ENCODE results near the gene C1orf105.

The C1orf105 gene

GRCh38 chr1:172397633-172398032 lies 22.9 kb upstream of the C1orf105 start:
- no peak for DNase-seq

DNA sequence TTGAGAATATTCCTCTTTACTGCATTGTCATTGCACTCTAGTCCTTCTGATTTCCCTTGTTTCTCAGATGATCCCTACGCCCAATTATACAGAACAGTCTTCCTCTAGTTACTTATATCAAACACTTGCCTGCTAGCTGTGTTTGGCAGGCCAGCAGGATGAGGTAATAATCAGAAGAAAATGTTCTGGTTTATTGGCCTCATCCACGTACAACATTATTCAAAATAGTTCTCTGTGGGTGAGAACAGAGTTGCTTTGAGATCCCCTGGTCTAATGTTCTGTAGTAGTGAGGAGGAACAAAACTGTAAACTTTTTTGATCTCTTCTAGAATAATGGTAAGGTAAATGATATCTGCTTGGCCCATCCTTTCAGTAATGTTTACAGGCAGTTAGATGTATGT lies 22.3 kb upstream of the C1orf105 start:
- DNase-seq = no peak

GRCh38 chr1:172398970-172399755 lies 21.3 kb upstream of the C1orf105 start:
- DNase-seq = peak; percentile 6

DNA sequence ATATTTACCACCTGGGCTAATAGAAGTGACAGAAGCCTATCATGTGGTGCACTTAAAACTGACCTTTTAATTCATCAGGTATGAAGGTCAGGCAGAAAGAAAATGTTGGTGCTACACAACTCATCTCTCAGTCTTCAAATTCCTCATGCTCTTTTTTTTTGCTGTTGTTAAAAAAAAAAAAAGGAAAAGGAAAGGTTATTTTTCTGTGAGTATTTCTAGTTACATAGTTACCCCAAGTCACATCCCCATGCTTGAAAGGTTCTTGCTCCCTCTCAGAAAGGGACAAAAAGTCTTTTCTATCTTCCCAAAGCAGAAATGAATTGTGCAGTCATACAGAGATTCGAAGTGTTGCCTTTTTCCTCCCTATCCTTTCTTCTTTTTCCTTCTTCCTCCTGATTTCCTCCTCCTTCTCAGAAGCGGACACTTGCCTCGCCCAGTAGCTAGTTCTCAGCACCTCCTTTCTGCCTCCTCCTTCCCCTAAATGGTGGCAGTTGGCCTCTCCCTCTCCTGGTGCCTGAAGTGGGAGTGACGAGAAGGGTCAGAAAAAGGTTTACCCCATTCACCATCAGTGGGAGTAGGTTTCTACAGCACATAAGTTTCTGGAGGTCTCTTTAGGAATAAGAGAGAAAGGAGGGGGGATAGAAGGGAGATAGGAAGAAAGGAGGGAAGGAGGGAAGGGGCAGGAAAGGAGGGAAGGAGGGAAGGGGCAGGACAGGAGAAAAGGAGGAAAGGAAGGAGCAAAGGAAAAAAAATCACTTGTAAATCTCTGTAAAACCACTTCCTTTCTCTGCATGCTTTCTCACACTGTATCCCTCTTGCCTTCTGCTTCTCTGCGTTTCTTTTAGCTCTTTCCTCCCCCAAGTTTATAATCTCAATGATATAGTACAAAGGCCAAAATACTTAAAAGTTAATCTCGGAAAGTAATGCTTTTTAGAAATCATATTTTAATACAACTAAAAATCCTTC lies 20.4 kb upstream of the C1orf105 start:
- no peak for DNase-seq

- no peak for DNase-seq
These were observed 19.8 kb upstream of the C1orf105 start for GRCh38 chr1:172400722-172401105.

GRCh38 chr1:172401477-172401876 lies 19.0 kb upstream of the C1orf105 start:
- no peak for DNase-seq

DNA sequence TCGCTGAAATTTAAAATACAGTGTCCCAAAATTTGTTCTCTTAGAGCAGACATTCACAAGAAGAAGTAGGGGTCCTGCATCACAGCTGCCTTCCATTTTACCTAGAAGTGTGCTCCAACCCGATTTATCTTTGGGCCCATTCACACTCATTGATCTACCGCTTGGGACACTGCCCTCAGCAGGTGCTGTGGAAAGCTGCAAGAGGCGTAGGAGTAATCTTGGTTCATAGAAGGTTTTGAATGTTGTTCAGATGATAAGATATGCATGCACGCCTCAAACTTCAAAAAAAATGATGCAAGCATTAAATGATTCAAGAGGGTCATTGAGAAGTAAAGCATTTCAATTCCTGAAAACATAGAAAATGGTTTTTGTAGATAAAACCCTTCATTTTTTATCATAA lies 18.6 kb upstream of the C1orf105 start:
- DNase-seq = no peak

DNA sequence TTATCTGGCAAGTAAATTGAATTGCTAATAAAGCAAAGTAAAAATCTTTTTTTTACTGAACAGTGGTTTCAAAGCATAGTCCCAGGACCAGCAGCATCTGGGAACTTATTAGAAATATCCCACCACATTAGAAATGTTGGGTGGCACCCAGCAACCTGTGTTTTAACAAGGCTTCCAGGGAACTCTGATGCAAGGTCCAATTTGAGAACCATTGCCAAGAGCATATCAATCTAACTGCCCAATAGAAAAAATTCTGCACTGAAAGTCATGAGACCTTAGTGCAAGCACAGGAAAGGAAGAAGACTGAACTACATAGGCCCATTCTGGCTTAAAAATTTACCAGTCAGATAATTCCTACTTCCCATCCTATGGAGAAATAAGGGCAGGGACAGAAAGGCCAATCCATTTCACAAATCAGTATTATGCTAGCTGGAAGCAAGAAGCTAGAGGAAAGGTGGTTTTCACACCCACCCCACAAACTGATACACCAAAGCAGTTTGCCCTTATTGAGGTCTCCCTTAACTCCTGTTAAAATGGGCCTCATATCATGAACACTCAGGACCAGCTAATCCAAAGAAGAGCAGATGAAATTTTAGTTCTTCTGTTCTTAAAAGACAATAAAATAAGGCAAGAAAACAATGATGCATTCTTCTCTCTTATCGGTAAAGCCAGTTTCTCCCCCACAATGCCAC lies 17.5 kb upstream of the C1orf105 start:
- DNase-seq = no peak

DNA sequence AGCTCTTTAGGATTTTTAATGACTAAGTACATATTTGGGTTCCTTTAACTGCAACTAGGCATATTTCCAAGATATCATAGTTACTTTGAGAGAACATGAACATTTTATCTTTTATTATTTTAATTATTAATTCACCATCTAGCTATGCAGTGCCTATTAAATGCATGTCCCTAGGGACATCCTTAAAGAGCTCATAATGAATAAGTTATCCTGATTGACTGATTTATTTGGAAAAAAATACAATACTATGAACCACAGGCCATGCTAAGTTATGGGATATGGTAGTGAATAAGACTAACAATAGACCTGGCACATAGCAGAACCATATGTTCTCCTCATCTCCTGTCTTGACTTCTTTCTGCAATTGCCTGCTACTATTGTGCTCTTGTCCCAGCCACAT lies 16.4 kb upstream of the C1orf105 start:
- DNase-seq = no peak

GRCh38 chr1:172405912-172406311 lies 14.6 kb upstream of the C1orf105 start:
- no peak for DNase-seq

DNA sequence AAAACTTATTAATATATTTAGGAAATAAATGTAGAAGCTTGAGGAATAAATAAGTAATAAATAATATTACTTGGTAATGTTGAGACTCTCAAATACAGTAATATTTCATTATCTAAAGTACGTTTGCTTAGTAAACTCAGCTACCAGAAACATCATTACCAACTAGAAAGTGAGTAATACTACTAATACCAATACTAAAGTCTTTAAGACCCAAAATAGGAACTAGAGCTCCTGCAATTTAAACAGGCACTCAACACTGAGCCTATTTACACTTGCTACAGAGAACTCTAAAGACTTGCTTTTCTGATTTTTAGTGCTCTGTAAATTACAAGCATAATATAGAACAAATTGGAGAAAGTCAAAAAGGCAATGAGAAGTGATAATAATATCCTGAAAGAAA lies 13.5 kb upstream of the C1orf105 start:
- no peak for DNase-seq

DNA sequence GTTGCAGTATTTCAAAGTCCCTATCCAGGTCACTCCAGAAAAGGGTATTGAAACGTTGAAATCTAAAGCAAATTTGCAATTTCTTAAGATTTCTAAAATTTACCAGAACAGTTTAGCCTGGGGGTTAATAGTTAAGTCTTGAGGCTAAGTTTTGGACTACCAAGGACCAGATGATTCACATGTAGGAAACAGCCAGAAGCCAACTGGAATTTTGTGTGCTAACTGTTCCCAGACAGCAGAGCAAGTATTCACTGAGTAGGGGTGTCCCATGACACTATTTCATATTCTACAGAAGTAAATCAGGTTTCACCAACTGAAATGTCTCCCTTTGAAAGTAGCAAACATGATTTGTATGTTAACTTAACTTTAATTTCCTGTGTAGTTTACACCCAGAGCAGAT lies 11.5 kb upstream of the C1orf105 start:
- DNase-seq = no peak

DNA sequence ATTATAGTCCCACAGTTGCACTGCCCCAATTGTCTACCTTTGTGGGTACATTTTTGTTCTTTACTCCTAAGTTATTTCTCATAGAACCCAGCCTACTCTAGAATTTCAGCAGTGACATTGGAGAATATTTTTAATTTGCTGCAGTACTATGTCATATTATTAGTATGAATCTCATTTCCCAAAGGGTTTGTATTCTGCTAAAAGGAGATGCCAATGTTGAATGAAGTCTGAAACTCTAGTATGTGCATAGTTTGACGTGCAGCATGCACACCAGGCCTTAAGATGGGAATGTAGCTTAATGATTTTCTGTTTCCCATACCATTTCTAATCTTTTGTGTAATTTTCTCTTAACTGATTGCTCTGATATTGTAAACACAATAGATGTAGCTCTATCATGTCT lies 10.5 kb upstream of the C1orf105 start:
- DNase-seq = no peak

DNA sequence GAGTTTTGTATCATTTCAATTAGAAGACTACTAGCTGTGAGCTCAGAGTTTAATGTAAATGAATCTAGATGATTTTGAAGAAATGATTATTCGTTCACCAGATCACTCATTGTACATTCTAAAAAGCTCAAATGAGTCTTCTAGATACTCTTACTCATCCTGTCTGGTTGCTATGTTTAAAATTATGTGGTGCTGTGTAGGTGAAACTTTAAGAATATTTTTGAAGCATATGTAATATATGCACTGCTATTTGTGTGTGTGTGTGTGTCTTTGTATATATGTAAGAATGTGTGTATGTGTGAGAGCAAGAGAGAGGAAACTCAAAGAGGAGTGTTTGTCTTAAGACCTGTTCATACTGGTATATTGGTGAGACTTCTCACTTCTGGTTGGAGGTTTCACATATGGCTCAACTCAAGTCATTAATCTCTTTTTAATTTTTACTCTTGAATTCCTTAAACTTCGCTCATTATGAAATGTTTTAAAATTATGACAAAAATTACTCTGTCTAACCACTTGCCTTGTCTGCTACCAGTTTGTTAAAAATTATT lies 8.6 kb upstream of the C1orf105 start:
- no peak for DNase-seq

DNA sequence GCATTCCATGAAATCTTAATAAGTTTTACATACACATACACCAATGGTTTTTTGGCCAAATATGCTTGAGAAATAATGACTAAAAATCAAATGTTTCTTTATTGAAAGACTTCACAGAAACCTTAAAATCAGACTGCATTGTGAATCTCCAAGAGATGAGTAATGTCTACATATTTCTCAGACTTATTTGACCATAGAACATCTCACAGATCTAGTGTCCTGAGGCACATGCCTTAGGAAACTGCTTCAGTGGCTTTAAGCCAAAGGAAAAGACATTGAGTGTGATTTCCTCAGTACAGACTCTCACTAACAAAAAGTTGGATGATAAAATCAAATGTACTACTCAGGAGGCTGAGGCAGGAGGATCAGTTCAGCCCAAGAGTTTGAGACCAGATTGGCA lies 6.2 kb upstream of the C1orf105 start:
- DNase-seq = no peak

- DNase-seq = no peak
These were observed 3.9 kb upstream of the C1orf105 start for GRCh38 chr1:172416496-172417035.

GRCh38 chr1:172417557-172417956 lies 2.9 kb upstream of the C1orf105 start:
- DNase-seq = no peak

- no peak for DNase-seq
These were observed 1.6 kb downstream of the C1orf105 start for GRCh38 chr1:172421974-172422604.

- no peak for DNase-seq
These were observed 2.9 kb downstream of the C1orf105 start for GRCh38 chr1:172423336-172423735.

GRCh38 chr1:172425339-172425738 lies 4.9 kb downstream of the C1orf105 start:
- DNase-seq = no peak

DNA sequence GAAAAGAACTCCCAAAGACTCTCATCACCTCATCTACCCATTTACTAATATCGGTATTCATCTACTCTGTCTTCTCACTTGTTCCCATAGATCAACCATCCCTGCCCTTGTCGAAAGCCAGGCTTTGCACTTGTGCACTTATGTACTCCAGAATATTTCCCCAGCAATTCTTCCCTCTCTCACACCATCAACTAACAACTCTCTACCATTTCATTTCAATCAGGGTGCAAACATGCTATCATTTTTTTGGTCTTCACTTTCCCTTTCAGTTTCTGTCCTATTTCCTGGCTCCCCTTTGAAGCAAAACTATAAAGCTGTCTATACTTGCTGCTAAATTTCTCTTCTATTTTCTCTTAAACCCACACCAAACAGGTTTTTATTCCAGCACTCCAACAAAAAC lies 6.7 kb downstream of the C1orf105 start:
- DNase-seq = no peak

All from activated gamma-delta T cell treated with Interleukin-2 at 50 U/mL for 16 hours (primary cell).